ENCODE measurements around the gene PTPRE. TPM values are rescaled to one million over a fixed set of nuclear protein-coding genes. Genes with fewer than 3 reads are reported as not detected.
A peak's percentile ranks its signal among the peaks of the same experiment; 100 is the strongest.

The PTPRE gene
- total RNA-seq, 1 experiment from 2014 or later: 0.70 TPM

- Histone ChIP-seq H2BK15ac (ENCODE audit: low read depth, low read length) (no peak overlapping the region), H2AK5ac (ENCODE audit: insufficient read length, low read length) (no peak overlapping the region), H3K79me2 (ENCODE audit: insufficient read depth, low read length) (no peaks in the 10 kb centered on the region), H3K79me1 (ENCODE audit: insufficient read depth, low read depth, low read length, poor library complexity, severe bottlenecking) (no peaks in the 10 kb centered on the region), H2BK120ac (ENCODE audit: low read depth, low read length, poor library complexity, severe bottlenecking) (no peak overlapping the region), H3K56ac (ENCODE audit: insufficient read length, low read depth, low read length) (no peak overlapping the region), H3K27ac (ENCODE audit: insufficient read length, low read depth, low read length) (no peak overlapping the region), H4K5ac (ENCODE audit: insufficient read length, low read depth, low read length) (no peak overlapping the region), H4K8ac (replicated peaks; ENCODE audit: insufficient read length, low read depth, low read length) (no peak overlapping the region), H3K18ac (ENCODE audit: insufficient read length, low read depth, low read length) (no peak overlapping the region), H2BK20ac (ENCODE audit: low read depth, low read length, poor library complexity, severe bottlenecking) (no peak overlapping the region), H3K27me3 (ENCODE audit: insufficient read depth, low read length) (no peaks in the 10 kb centered on the region), H3K23me2 (ENCODE audit: insufficient read length, low read depth, low read length, poor library complexity, severe bottlenecking) (no peaks in the 10 kb centered on the region), H2BK12ac (ENCODE audit: insufficient read length, low read depth, low read length) (no peak overlapping the region), H4K20me1 (ENCODE audit: control insufficient read depth, insufficient read depth, insufficient read length) (no peaks in the 10 kb centered on the region), H3K9me3 (ENCODE audit: control insufficient read depth, low read depth, low read length) (no peaks in the 10 kb centered on the region), H3K9ac (ENCODE audit: extremely low read depth, insufficient read length, low read length) (no peak overlapping the region), H3K23ac (ENCODE audit: insufficient read length, low read depth, low read length) (no peak overlapping the region), H3K4me1 (ENCODE audit: insufficient read depth, low read length) (no peaks in the 10 kb centered on the region), H3K14ac (ENCODE audit: insufficient read depth, low read length) (no peak overlapping the region), H3K4ac (ENCODE audit: low read depth, low read length) (no peak overlapping the region), H3K4me2 (ENCODE audit: insufficient read depth, insufficient read length, low read length) (no peak overlapping the region), H2AFZ (ENCODE audit: low read length) (no peak overlapping the region), H2BK5ac (ENCODE audit: insufficient read length, low read length) (no peak overlapping the region), H4K91ac (ENCODE audit: insufficient read length, low read depth, low read length) (no peak overlapping the region), H3T11ph (ENCODE audit: low read length) (no peak overlapping the region)
- no CpG with 5 or more reads among the region's 8 CpGs for WGBS (ENCODE audit: extremely low coverage, insufficient read length, low lambda C conversion rate)
- TF ChIP-seq CTCF (conservative IDR thresholded peaks at IDR 0.05): no peak
- Mint-ChIP-seq H3K27ac (peak overlapping the region in 1 of 3 experiments; percentile 56; a peak in 3 of 7 replicates), H3K9me3 (peaks cover 2 to 4% of the 10 kb centered on the region in 2 experiments; a peak in 3 of 5 replicates), H3K4me3 (no peak overlapping the region; a peak in 1 of 5 replicates), H3K27me3 (ENCODE audit: low read depth) (peaks cover 2% of the 10 kb centered on the region; the same call in 1 of the 2 replicates), H3K4me1 (peaks cover 14 to 21% of the 10 kb centered on the region in 2 experiments; a peak in 3 of 4 replicates), H3K36me3 (ENCODE audit: insufficient read depth in 1 of 3, low read depth in 3 of 3) (peaks cover 0 to 4% (median 2%) of the 10 kb centered on the region in 3 experiments; a peak in 3 of 7 replicates)
- no peak for DNase-seq
Measured at GRCh38 chr10:127926455-127926854, 19.6 kb downstream of the PTPRE start.

Measured in H9 (cell line).